GM10248 (cell line): ENCODE data around the gene SMC6.

Experiments used
- CTCF ChIA-PET: fragments of 300-600 bp; sonication (Branson Sonifier 250); formaldehyde crosslinking; extraction: SDS; loops from one replicate; lab custom pipeline; 2021; ENCODE audit warnings: antibody characterized with exemption; lab: Yijun Ruan, JAX
- POLR2A ChIA-PET: fragments of 350-650 bp; sonication (Branson Sonifier 250); formaldehyde crosslinking; extraction: SDS; loops from one replicate; lab custom pipeline; 2020; ENCODE audit warnings: antibody characterized with exemption; lab: Yijun Ruan, JAX
- DNase-seq: peaks from one replicate; pipeline ENCODE4 v3.0.0; 2012; ENCODE audit errors: extremely low spot score
- TF ChIP-seq, protein P1 (sequence below): IDR thresholded peaks from 2 replicates; pipeline ENCODE4 v1.5.1; 2012; ENCODE audit warnings: mild to moderate bottlenecking, low read depth; ENCODE audit errors: extremely low read depth, missing control alignments, control extremely low read depth

Gene SMC6

DNA sequence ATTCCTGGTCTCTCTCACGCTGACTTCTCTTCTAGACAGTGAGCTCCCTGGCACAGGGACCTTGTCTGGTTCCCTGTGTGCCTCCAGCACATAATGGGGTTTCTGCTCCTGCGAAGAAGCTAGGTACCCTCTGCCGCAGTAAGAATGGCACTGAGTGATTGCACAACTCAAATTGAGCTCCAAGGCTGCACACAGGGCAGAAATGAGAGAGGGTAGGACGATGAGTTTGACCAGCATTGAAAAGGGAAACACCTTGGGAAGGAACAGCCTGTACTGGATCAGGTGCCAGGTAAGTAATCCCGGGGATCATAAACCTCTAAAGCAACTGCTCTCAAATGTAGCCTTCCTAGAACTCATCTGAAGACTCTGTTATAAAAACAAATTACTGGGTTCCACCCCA is 41.7 kb upstream of the SMC6 start:
- DNase-seq = no peak
- POLR2A ChIA-PET = no interaction called here
- CTCF ChIA-PET = interaction anchor here (1.0 to 1.4 kb wide), 3 partner anchors 9 to 17 kb away, joined by 3 read pairs; no protein-coding TSS in a partner anchor
- TF ChIP-seq, protein P1, sequence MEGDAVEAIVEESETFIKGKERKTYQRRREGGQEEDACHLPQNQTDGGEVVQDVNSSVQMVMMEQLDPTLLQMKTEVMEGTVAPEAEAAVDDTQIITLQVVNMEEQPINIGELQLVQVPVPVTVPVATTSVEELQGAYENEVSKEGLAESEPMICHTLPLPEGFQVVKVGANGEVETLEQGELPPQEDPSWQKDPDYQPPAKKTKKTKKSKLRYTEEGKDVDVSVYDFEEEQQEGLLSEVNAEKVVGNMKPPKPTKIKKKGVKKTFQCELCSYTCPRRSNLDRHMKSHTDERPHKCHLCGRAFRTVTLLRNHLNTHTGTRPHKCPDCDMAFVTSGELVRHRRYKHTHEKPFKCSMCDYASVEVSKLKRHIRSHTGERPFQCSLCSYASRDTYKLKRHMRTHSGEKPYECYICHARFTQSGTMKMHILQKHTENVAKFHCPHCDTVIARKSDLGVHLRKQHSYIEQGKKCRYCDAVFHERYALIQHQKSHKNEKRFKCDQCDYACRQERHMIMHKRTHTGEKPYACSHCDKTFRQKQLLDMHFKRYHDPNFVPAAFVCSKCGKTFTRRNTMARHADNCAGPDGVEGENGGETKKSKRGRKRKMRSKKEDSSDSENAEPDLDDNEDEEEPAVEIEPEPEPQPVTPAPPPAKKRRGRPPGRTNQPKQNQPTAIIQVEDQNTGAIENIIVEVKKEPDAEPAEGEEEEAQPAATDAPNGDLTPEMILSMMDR = no peak

DNA sequence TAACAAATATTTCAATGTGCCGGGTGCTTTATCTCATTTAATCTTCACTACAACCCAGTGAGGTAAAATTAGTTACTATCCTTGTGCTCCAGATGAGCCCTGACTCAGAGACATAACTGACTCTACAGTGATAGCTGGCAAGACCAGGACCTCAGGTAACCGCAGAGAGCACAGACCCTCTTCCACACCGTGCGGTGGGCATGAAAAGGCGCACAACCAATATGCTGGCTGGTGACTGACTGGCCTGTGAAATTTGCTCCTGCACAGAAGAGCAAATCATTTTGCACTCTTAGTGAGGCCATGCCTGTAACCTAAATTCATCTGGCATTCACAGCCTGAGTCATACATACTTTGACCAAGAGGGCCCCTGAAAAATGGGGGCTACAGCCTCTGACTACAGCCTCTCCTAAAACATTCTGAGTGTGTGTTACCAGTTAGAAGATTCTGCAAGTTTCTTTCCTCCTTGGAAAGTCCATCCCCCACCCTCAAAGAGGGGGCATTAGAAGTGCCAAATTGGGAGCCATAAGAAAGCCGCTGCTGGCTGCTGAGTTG is 40.3 kb upstream of the SMC6 start:
- TF ChIP-seq, protein P1 = no peak
- ChIA-PET CTCF (interaction anchor here (0.9 to 1.5 kb wide), 5 partner anchors 8 to 37 kb away, joined by 3 to 7 read pairs (median 3); no protein-coding TSS in a partner anchor), POLR2A (no interaction called here)
- no peak for DNase-seq

DNA sequence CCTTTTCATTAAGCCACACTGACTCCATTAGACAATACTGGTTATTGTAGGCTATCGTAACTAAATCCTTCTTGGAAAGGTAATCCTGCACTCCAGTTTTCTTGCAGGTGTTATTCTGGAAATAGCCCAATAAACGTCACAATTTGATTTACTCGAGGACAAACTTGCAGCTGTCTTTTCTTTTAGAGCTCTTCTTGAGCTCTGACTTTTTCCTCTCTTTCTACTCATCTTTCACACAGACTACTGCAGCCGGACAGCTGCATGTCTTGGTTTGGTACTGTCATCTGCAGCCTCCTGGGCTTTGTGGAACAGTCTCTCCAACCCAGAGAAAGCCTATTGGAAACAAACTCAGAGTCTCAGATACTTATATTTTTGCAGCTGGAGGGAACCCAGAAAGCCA is 39.7 kb upstream of the SMC6 start:
- DNase-seq = no peak
- CTCF ChIA-PET = interaction anchor here (0.9 to 1.5 kb wide), 3 partner anchors 13 to 38 kb away, joined by 3 to 7 read pairs (median 4); no protein-coding TSS in a partner anchor
- TF ChIP-seq, protein P1 = no peak
- POLR2A ChIA-PET = no interaction called here

DNA sequence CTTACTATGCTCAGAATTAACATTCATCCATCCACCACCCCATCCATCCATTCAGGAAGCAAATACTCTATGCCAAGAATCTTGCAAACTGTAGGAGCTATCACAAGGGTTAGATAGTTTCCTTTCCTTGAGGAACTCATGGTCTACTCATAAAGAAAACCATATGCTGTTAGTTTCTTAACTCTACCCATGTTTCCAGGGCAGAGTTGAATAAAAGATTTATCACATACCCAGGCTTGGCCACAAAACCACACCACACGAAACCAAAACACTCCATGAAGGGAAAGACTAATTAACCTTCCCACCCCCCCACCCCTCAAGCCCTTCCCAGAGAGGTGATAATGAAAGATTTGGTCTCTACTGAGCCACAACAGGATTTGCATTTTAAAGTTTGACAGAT is 38.9 kb upstream of the SMC6 start:
- no peak for DNase-seq
- ChIA-PET CTCF (interaction anchor here (1.5 kb wide), 1 partner anchor 13 kb away, joined by 7 read pairs; no protein-coding TSS in a partner anchor), POLR2A (no interaction called here)
- TF ChIP-seq, protein P1 = no peak

DNA sequence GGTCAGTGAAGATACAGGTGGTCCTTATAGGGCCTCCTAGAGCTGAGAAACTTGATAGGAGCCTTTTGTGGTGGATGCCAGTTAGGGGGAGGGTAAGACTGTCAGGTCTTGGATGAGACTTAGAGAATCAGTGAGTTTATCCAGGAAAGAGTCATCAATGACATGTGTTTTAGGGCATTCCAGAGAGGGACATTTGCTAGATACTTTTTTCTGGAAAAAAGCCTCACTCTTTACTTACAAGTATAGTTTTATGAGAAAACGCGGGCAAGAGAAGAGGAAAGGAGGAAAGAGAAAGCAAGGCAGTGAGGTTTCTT is 38.2 kb upstream of the SMC6 start:
- TF ChIP-seq, protein P1 = no peak
- POLR2A ChIA-PET = no interaction called here
- no peak for DNase-seq
- CTCF ChIA-PET = interaction anchor here (1.2 to 1.3 kb wide), 2 partner anchors 14 to 25 kb away, joined by 3 to 5 read pairs; partner anchors contain the start of gene MSGN1

DNA sequence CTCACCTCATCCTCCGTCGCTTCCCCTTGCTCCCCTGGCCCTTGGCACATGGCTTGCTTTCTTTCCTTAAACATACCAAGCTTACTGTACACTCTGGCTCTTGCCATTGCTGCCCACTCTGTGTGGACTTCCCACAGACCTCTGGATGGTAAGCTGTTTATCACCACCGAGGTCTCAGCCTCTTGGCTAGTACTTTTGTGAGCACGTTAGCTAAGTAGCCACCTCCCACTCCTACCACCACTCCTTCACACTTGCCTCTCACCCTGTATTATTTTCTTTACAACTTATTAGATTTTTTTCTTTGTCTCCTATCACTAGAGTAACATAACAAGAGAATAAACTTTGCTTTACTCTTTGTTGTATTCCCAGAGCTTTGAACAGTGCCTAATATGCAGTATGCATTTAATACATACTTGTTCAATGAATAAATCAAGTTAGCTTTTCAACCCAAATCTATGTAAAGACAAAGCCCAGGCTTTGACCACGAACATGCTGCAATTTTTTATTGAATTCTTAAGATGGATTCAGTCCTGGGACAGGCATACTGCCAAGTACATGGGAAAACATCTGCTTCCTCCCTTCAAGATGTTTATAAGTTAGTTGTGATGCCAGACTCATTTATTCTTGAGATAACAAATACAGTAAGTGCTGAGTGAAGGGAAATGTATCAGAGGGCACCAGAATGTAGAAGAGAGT is 37.7 kb upstream of the SMC6 start:
- DNase-seq = no peak
- TF ChIP-seq, protein P1 = no peak
- ChIA-PET POLR2A (no interaction called here), CTCF (interaction anchor here (1.2 to 1.3 kb wide), 2 partner anchors 14 to 26 kb away, joined by 3 to 5 read pairs; partner anchors contain the start of gene MSGN1)
